ENCODE results near the gene CCNQ.

The CCNQ gene

DNA sequence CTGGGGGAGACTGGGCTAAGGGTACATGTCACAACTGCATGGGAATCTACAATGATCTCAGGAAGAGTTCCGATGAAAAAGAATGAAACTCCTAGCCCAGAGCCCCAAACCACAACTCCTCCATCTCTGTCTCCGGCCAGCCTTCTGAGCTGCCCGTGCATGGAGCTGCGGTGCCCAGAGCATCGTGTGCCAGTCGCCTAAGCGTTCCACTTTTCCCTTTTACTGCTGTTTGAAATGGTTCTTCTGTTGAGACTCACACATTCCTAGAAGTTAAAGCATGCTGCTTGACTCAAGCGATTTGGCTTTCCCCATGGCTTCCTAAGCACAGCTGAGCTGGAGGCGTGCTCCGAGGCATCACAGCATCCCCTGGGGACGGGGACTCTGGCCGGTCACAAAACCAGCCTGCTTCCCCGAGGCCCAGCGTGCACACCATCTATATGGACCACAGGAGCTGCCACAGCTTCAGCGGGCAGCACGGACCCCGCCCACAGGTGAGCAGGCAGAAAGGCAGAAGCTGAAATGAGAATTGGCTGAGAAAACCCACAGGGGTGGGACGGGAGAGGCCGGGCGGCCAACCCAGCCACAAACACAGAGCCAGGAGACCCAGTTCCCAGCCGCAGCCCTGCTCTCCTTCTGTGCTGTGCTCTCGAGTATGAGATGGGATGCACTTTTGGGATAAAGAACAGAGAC is 5.0 kb downstream of the CCNQ start:
- no peak overlapping the region for H3K27ac ChIP-seq (ENCODE audit: low read length)
- peaks cover 18% of the 10 kb centered on the region; the same call in 1 of the 2 replicates for H4K20me1 ChIP-seq (ENCODE audit: insufficient read depth, low read length)
- TF ChIP-seq, protein P1, sequence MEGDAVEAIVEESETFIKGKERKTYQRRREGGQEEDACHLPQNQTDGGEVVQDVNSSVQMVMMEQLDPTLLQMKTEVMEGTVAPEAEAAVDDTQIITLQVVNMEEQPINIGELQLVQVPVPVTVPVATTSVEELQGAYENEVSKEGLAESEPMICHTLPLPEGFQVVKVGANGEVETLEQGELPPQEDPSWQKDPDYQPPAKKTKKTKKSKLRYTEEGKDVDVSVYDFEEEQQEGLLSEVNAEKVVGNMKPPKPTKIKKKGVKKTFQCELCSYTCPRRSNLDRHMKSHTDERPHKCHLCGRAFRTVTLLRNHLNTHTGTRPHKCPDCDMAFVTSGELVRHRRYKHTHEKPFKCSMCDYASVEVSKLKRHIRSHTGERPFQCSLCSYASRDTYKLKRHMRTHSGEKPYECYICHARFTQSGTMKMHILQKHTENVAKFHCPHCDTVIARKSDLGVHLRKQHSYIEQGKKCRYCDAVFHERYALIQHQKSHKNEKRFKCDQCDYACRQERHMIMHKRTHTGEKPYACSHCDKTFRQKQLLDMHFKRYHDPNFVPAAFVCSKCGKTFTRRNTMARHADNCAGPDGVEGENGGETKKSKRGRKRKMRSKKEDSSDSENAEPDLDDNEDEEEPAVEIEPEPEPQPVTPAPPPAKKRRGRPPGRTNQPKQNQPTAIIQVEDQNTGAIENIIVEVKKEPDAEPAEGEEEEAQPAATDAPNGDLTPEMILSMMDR (IDR thresholded peaks at IDR 0.05; ENCODE audit: borderline replicate concordance, extremely low read depth, low read length, poor library complexity, severe bottlenecking): no peak
- TF ChIP-seq EZH2 (IDR thresholded peaks at IDR 0.05; ENCODE audit: borderline replicate concordance, low read depth, low read length, severe bottlenecking): no peak
- H3K9me3 ChIP-seq (ENCODE audit: insufficient read depth, low read length, severe bottlenecking): no peaks in the 10 kb centered on the region
- H2AFZ ChIP-seq (ENCODE audit: low read depth, low read length): no peak overlapping the region
- ATAC-seq (ENCODE audit: insufficient read depth, low read depth) (no peak), DNase-seq (no peak)
- H3K36me3 ChIP-seq (ENCODE audit: insufficient read depth, low read length): peaks cover 56% of the 10 kb centered on the region
- no peak overlapping the region for H3K4me2 ChIP-seq (ENCODE audit: insufficient read depth, low read length)
- H3K27me3 ChIP-seq (ENCODE audit: insufficient read depth, low read length, poor library complexity): no peaks in the 10 kb centered on the region
- peaks cover 24% of the 10 kb centered on the region for H3K79me2 ChIP-seq (ENCODE audit: insufficient read depth, low read length)
- no peak overlapping the region for H3K9ac ChIP-seq (ENCODE audit: low read depth, low read length)
- peaks cover 16% of the 10 kb centered on the region for H3K4me1 ChIP-seq (ENCODE audit: insufficient read depth, low read length)
- no peak overlapping the region for H3K4me3 ChIP-seq (ENCODE audit: low read depth in 1 of 2, low read length in 2 of 2)

DNA sequence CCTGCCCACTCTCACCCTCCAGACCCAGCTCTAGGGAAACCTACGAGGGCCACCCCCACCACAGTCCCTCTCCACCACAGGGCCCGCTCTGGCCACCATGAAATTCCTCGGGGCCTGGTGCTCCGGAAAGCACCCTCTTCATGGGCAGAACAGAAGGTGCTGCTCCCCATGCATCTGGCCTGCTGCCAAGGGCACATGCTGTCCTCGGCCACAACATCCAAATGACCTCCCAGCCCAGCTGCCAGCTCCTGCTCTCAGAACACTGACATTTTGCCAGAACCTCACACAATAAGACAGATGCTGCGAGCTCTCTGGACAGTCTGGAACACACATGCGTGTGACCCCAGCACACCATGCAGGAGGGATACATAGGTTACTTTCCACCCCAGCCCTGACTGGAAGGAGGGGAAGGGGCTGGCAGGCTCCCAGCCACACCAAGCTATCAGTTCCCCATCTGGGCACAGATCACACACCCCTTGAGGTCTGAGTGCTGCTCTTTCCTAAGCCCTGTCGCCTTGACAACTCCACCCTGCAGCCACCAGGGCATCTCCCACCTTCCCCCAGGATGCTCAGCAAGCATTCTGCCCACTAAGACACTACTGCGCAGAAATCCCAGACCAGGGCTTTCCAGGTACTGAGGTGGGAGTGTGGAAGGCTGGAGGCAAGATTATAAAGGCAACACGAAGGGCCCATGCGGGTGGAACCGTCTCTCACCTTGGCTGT is 5.8 kb downstream of the CCNQ start:
- TF ChIP-seq EZH2 (IDR thresholded peaks at IDR 0.05; ENCODE audit: borderline replicate concordance, low read depth, low read length, severe bottlenecking): no peak
- TF ChIP-seq, protein P1 (IDR thresholded peaks at IDR 0.05; ENCODE audit: borderline replicate concordance, extremely low read depth, low read length, poor library complexity, severe bottlenecking): no peak
- H4K20me1 ChIP-seq (ENCODE audit: insufficient read depth, low read length): peaks cover 18% of the 10 kb centered on the region; the same call in 1 of the 2 replicates
- DNase-seq (no peak), ATAC-seq (ENCODE audit: insufficient read depth, low read depth) (no peak)
- peaks cover 64% of the 10 kb centered on the region for H3K36me3 ChIP-seq (ENCODE audit: insufficient read depth, low read length)
- H3K4me2 ChIP-seq (ENCODE audit: insufficient read depth, low read length): no peak overlapping the region
- no peaks in the 10 kb centered on the region for H3K27me3 ChIP-seq (ENCODE audit: insufficient read depth, low read length, poor library complexity)
- peaks cover 13% of the 10 kb centered on the region for H3K4me1 ChIP-seq (ENCODE audit: insufficient read depth, low read length)
- H3K9ac ChIP-seq (ENCODE audit: low read depth, low read length): no peak overlapping the region
- H3K27ac ChIP-seq (ENCODE audit: low read length): no peak overlapping the region
- H3K79me2 ChIP-seq (ENCODE audit: insufficient read depth, low read length): peaks cover 18% of the 10 kb centered on the region
- H3K9me3 ChIP-seq (ENCODE audit: insufficient read depth, low read length, severe bottlenecking): no peaks in the 10 kb centered on the region
- H3K4me3 ChIP-seq (ENCODE audit: low read depth in 1 of 2, low read length in 2 of 2): no peak overlapping the region
- H2AFZ ChIP-seq (ENCODE audit: low read depth, low read length): no peak overlapping the region

DNA sequence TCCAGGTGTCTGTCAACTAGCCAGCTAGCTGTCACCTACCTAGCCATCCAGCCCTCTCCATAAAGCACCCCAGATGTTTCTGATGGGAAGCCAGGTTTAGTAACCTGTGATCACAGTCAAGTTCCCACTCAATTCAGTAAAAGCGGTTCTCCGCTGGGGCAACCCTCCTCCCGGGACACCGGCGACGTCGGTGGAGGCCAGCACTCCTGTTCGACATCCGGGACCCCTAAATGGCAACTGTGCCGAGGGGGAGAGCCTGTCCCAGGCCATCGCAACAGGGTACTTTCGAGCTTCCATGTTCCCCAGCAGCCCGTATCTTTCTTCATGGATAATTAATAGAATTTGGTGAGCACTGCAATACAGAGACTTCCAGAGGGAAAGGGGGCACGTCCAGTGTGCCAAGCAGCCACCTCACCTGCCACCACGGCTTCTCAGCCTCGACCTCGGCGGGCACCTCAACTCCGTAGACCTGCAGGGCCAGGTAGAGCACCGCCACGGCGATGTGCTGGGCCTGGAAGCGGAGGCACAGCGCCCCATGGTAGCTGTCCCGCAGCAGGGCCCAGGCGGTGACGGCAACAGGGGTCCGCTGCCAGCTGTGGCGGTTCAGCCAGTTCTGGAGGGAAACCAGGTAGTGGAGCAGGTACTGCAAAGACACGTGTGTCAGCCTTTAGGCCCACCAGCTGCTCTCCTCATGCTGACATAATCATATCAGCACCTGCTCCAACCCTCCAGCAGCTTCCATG is 6.7 kb downstream of the CCNQ start:
- peaks cover 73% of the 10 kb centered on the region for H3K36me3 ChIP-seq (ENCODE audit: insufficient read depth, low read length)
- no peak overlapping the region for H3K4me2 ChIP-seq (ENCODE audit: insufficient read depth, low read length)
- H3K27me3 ChIP-seq (ENCODE audit: insufficient read depth, low read length, poor library complexity): no peaks in the 10 kb centered on the region
- H3K9me3 ChIP-seq (ENCODE audit: insufficient read depth, low read length, severe bottlenecking): no peaks in the 10 kb centered on the region
- no peak for DNase-seq
- no peak for ATAC-seq (ENCODE audit: insufficient read depth, low read depth)
- TF ChIP-seq, protein P1 (IDR thresholded peaks at IDR 0.05; ENCODE audit: borderline replicate concordance, extremely low read depth, low read length, poor library complexity, severe bottlenecking): no peak
- no peak for TF ChIP-seq EZH2 (IDR thresholded peaks at IDR 0.05; ENCODE audit: borderline replicate concordance, low read depth, low read length, severe bottlenecking)
- peaks cover 12% of the 10 kb centered on the region; the same call in 1 of the 2 replicates for H4K20me1 ChIP-seq (ENCODE audit: insufficient read depth, low read length)
- peaks cover 4% of the 10 kb centered on the region for H3K4me1 ChIP-seq (ENCODE audit: insufficient read depth, low read length)
- H3K9ac ChIP-seq (ENCODE audit: low read depth, low read length): no peak overlapping the region
- H3K4me3 ChIP-seq (ENCODE audit: low read depth in 1 of 2, low read length in 2 of 2): no peak overlapping the region
- H2AFZ ChIP-seq (ENCODE audit: low read depth, low read length): no peak overlapping the region
- no peak overlapping the region for H3K27ac ChIP-seq (ENCODE audit: low read length)
- H3K79me2 ChIP-seq (ENCODE audit: insufficient read depth, low read length): peaks cover 10% of the 10 kb centered on the region
